ENCODE results near the gene ZFPL1.

Gene ZFPL1

GRCh38 chr11:65069217-65069616, 14.8 kb upstream of the ZFPL1 start:
- no peak for FAIRE-seq
- no peak for DNase-seq (ENCODE audit: insufficient read length, low spot score)
- TF ChIP-seq POLR2A (IDR thresholded peaks at IDR 0.05; ENCODE audit: low read depth, low read length), result no peak

- DNase-seq (ENCODE audit: insufficient read length, low spot score) (no peak), FAIRE-seq (no peak)
- TF ChIP-seq POLR2A (IDR thresholded peaks at IDR 0.05; ENCODE audit: low read depth, low read length), result no peak
Measured at GRCh38 chr11:65071907-65072630, 12.0 kb upstream of the ZFPL1 start.

DNA sequence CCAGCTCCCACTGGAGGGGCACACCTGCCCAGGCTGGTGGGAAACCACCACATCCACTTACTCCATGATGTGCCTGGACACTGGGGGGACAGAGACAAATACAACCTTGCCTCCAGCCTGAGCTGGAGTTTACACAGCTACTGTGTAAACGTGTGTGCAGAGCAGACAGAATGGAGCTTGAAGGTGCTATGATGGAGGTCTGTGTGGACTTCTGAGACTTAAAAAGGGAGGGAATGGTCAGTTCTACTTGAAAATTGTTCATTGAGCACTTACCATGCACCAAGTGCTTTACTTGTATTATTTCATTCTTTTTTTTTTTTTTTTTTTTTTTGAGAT, 11.4 kb upstream of the ZFPL1 start:
- TF ChIP-seq POLR2A (IDR thresholded peaks at IDR 0.05; ENCODE audit: low read depth, low read length), result no peak
- FAIRE-seq (no peak), DNase-seq (ENCODE audit: insufficient read length, low spot score) (no peak)

DNA sequence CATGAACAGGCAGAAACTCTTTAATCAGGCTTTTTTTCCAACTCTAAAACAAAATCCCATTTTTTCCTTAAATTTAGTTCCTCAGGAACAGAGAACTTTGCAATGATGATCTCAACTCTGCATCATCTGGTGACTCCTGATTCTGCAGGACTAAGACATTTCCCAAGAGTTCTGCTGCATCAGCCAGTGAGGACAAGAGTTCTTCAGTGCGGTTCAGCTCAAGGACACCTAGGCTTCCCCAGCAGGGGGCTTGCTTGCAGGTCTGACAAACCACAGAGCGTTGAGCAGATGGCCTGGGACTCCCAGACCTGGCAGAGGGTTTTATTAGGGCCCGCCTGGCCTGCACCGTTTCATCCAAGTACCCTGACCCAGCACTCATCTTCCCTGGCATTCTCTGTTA, 6.6 kb upstream of the ZFPL1 start:
- FAIRE-seq, result no peak
- no peak for TF ChIP-seq POLR2A (IDR thresholded peaks at IDR 0.05; ENCODE audit: low read depth, low read length)
- no peak for DNase-seq (ENCODE audit: insufficient read length, low spot score)

GRCh38 chr11:65078151-65078550, 5.9 kb upstream of the ZFPL1 start:
- DNase-seq (ENCODE audit: insufficient read length, low spot score) (no peak), FAIRE-seq (no peak)
- TF ChIP-seq POLR2A (IDR thresholded peaks at IDR 0.05; ENCODE audit: low read depth, low read length), result no peak

DNA sequence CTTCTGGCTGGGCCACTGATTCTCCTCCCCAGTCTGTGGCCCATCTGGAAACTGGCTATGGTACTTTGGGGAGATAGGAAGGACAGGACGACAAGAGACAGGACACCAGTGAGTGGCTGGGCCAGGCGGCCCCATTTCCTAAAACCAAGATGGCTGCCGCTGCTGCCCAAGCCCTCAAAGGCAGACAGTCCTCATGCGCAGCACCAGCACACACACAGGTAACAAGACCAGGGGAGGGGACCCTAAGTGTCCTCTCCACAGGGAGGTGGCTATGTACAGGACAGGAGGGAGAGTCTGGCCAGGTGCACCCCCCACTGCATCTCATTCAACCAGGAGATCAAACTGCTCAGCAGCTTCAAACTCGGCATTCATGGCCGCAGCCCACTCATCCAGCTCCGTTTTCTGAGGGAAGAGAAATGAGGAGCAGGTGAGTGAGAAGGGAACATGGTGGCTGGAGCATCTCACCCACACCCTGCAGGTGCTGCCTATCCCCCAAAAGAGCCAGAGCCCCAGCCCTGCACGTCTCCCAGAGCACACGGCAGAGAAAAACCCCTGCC, 5.2 kb upstream of the ZFPL1 start:
- FAIRE-seq, result no peak
- no peak for TF ChIP-seq POLR2A (IDR thresholded peaks at IDR 0.05; ENCODE audit: low read depth, low read length)
- no peak for DNase-seq (ENCODE audit: insufficient read length, low spot score)

DNA sequence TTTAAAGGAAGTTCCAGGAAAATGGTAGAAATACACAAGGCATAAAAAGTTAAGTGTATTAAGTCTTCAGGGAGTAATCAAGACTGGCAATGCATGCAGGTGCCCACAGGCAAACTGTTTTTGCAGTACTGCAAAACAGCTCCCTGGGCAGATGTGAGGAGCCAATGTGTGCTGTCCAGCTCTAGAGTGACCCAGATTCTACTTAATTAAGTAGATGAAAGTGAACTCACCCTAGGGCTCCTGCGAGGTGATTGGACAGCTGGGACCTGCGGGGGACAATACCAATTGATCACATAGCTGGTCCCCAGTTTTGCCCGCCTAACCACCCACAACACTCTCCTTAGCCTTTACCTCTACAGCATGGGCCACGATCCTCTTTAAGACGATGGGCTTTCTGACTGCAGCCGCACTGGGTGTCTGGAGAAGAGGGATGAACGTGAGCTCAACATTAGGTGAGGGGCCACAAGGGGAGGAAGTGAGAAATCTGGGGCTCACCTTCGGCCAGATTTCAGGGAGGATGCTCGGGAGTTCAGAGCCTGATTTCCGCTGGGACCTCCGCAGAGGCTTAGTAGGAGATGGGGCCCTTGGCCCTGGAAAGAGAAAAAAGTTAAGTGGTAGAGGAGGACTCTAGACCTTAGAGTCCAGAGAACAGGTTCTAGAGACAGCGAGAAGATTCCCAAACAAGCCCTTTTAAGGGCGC, 738 bp upstream of the ZFPL1 start:
- DNase-seq (ENCODE audit: insufficient read length, low spot score) (no peak), FAIRE-seq (no peak)

GRCh38 chr11:65084598-65085375, 765 bp downstream of the ZFPL1 start:
- DNase-seq (ENCODE audit: insufficient read length, low spot score) (no peak), FAIRE-seq (no peak)
- TF ChIP-seq POLR2A (IDR thresholded peaks at IDR 0.05; ENCODE audit: low read depth, low read length), result no peak

More for the DNA sequence above, 738 bp upstream of the ZFPL1 start:
- no peak for TF ChIP-seq POLR2A (IDR thresholded peaks at IDR 0.05; ENCODE audit: low read depth, low read length)

DNA sequence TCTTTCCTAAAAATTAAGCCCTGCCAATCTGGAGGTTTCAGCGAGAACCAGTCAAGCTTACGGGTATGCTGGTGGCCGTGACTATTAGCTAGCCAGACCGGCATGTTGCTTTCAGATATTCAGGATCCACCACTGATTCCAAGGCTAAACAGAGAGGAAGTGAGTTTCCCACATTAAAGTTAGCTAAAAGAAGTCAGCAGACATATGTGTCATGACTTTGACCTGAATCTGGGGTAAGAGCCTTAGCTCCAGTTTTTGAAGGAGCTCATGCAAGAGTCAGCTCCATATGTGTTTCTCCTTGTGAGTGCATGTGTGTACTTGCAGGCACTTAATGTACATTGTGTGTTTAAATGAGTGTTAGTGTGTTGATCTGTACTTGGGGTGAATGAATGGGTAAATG, 1.4 kb downstream of the ZFPL1 start:
- TF ChIP-seq POLR2A (IDR thresholded peaks at IDR 0.05; ENCODE audit: low read depth, low read length), result no peak
- DNase-seq (ENCODE audit: insufficient read length, low spot score) (no peak), FAIRE-seq (no peak)

- no peak for DNase-seq (ENCODE audit: insufficient read length, low spot score)
- TF ChIP-seq POLR2A (IDR thresholded peaks at IDR 0.05; ENCODE audit: low read depth, low read length), result no peak
- FAIRE-seq, result no peak
Measured at GRCh38 chr11:65086809-65087208, 2.8 kb downstream of the ZFPL1 start.

DNA sequence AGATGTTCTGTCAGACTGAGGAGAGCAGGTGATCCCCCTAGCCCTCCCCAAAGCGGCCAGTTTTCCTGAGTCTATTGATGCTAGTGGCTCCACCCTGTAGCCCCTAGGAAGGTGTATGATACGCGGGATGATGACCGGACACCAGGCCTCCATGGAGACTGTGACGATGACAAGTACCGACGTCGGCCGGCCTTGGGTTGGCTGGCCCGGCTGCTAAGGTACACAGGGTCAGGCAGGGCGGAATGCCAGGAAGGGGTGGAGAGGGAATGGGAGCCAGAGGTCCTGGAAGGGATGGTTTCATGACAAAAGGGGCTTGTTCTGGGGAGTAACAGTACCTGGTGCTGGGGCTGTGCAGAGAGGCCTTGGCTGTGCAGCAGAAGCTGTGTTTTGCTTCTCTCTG, 3.2 kb downstream of the ZFPL1 start:
- DNase-seq (ENCODE audit: insufficient read length, low spot score) (no peak), FAIRE-seq (no peak)
- no peak for TF ChIP-seq POLR2A (IDR thresholded peaks at IDR 0.05; ENCODE audit: low read depth, low read length)

GRCh38 chr11:65087827-65088226, 3.8 kb downstream of the ZFPL1 start:
- no peak for FAIRE-seq
- no peak for DNase-seq (ENCODE audit: insufficient read length, low spot score)
- TF ChIP-seq POLR2A (IDR thresholded peaks at IDR 0.05; ENCODE audit: low read depth, low read length), result no peak

GRCh38 chr11:65089621-65090020, 5.6 kb downstream of the ZFPL1 start:
- FAIRE-seq (no peak), DNase-seq (ENCODE audit: insufficient read length, low spot score) (no peak)
- no peak for TF ChIP-seq POLR2A (IDR thresholded peaks at IDR 0.05; ENCODE audit: low read depth, low read length)

GRCh38 chr11:65090628-65091027, 6.6 kb downstream of the ZFPL1 start:
- DNase-seq (ENCODE audit: insufficient read length, low spot score) (no peak), FAIRE-seq (no peak)
- no peak for TF ChIP-seq POLR2A (IDR thresholded peaks at IDR 0.05; ENCODE audit: low read depth, low read length)
